IMR-90 (cell line): ENCODE measurements around the gene TRIM22.

ENCODE experiments used
- CHD1 ChIP-seq: IDR thresholded peaks from 2 replicates; pipeline ENCODE4 v1.6.1; 2012; ENCODE audit warnings: low read depth, low read length, improper control_type of control experiment
- MAFK ChIP-seq: IDR thresholded peaks from 2 replicates; pipeline ENCODE4 v1.6.1; 2012; ENCODE audit warnings: low read depth, low read length, improper control_type of control experiment
- MXI1 ChIP-seq: IDR thresholded peaks from 2 replicates; pipeline ENCODE4 v1.6.1; 2012; ENCODE audit warnings: low read depth, mild to moderate bottlenecking, low read length, moderate library complexity, borderline replicate concordance
- POLR2A ChIP-seq: IDR thresholded peaks from 2 replicates; pipeline ENCODE4 v1.6.1; 2012; ENCODE audit warnings: mild to moderate bottlenecking, low read depth, low read length
- TF ChIP-seq, protein P1 (sequence below): conservative IDR thresholded peaks from 2 replicates; pipeline ENCODE4 v1.5.1; 2012; ENCODE audit warnings: mild to moderate bottlenecking, low read depth, low read length, improper control_type of control experiment

DNA sequence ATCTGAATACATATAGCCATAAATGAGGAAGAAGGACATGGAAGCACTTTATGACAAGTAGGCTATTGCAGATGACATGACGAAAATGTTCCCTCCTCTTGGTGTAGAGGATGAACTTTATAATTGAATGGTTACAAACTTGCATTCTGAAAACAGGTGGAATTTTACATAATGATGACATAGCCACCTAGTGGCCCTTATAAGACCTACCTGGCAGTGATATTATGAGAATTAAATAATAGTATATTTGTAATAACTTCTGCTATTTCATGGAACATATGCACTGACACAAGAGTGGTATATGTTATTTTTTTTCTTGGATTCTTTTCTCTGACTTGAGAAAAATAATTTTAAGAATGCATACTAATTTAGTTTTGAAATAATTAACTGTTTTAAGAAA lies 22.9 kb downstream of the TRIM22 start:
- TF ChIP-seq, protein P1, sequence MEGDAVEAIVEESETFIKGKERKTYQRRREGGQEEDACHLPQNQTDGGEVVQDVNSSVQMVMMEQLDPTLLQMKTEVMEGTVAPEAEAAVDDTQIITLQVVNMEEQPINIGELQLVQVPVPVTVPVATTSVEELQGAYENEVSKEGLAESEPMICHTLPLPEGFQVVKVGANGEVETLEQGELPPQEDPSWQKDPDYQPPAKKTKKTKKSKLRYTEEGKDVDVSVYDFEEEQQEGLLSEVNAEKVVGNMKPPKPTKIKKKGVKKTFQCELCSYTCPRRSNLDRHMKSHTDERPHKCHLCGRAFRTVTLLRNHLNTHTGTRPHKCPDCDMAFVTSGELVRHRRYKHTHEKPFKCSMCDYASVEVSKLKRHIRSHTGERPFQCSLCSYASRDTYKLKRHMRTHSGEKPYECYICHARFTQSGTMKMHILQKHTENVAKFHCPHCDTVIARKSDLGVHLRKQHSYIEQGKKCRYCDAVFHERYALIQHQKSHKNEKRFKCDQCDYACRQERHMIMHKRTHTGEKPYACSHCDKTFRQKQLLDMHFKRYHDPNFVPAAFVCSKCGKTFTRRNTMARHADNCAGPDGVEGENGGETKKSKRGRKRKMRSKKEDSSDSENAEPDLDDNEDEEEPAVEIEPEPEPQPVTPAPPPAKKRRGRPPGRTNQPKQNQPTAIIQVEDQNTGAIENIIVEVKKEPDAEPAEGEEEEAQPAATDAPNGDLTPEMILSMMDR = peak; percentile 40
- TF ChIP-seq MAFK = no peak
- TF ChIP-seq CHD1 = no peak
- no peak for TF ChIP-seq POLR2A
- no peak for TF ChIP-seq MXI1
